HFF-Myc (cell line): ENCODE data around the gene PLEKHA6.

Experiments
- DNase-seq: peaks from one replicate; pipeline ENCODE4 v3.0.0-alpha.2; 2011; ENCODE audit warnings: low read depth; ENCODE audit errors: extremely low read depth
- H3K4me3 ChIP-seq: replicated peaks from 2 replicates; pipeline ENCODE4 v1.5.1; 2011; ENCODE audit warnings: low read depth, mild to moderate bottlenecking, control low read depth, low read length
- TF ChIP-seq, protein P1 (sequence below): IDR thresholded peaks from 2 replicates; pipeline ENCODE4 v1.5.1; 2012; ENCODE audit warnings: mild to moderate bottlenecking, low read depth, low read length, control low read depth; ENCODE audit errors: missing control alignments

The PLEKHA6 gene

DNA sequence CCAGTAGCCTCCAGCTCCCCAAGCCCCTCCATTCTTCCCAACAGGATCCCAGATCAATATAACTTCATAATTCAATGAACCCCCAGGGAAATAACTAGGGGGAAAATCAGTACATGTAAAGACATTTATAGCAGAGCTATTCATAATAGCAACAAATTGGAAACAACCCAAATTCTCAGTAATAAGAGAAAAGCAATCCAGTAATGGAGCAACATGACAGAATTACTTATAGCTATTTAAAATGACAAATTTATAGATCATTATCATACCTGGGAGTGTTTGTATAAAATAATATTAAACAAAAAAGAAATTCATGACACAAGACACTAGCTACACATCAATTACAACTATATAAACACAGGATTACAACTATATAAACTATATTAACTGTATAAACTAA lies 20.2 kb downstream of the PLEKHA6 start:
- TF ChIP-seq, protein P1, sequence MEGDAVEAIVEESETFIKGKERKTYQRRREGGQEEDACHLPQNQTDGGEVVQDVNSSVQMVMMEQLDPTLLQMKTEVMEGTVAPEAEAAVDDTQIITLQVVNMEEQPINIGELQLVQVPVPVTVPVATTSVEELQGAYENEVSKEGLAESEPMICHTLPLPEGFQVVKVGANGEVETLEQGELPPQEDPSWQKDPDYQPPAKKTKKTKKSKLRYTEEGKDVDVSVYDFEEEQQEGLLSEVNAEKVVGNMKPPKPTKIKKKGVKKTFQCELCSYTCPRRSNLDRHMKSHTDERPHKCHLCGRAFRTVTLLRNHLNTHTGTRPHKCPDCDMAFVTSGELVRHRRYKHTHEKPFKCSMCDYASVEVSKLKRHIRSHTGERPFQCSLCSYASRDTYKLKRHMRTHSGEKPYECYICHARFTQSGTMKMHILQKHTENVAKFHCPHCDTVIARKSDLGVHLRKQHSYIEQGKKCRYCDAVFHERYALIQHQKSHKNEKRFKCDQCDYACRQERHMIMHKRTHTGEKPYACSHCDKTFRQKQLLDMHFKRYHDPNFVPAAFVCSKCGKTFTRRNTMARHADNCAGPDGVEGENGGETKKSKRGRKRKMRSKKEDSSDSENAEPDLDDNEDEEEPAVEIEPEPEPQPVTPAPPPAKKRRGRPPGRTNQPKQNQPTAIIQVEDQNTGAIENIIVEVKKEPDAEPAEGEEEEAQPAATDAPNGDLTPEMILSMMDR = no peak
- H3K4me3 ChIP-seq = no peak overlapping the region
- DNase-seq = no peak

DNA sequence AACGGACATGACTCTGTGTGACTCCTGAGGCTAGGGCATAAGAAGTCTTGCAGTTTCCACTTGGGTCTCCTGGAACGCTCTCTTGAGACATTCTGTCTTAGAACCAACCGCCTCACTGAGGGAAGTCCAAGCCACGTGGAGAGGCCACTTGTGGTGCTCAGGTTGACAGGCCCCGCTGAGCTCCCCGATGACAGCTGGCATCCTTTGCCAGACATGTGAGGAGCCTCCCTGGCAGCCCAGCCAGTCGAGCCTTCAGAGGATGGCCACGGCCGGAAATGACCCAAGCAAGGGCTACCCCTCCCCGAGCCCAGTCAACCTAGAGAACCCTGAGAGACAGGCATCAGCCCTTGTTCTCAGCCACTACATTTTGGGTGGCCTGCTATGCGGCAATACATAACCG lies 20.7 kb downstream of the PLEKHA6 start:
- DNase-seq = no peak
- TF ChIP-seq, protein P1 = no peak
- no peak overlapping the region for H3K4me3 ChIP-seq

DNA sequence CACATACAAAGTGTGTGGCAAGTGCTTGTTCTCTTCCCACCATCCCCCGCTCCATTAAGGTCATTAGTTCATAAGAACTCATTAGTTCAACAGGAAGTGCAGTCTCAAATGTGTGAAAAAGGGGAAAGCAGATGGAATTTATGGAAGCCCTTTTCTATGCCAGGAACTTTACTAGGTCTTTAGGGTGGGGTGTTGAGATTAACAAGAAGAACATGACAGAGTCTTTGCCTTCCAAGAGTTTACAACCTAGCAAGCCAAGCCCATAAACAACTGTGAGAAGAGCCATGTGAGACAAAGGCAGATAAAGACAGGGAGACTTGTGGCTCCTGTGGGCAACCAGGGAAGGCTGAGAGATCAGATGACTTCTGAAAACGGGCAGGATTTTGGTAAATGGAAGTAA lies 21.4 kb downstream of the PLEKHA6 start:
- TF ChIP-seq, protein P1 = no peak
- H3K4me3 ChIP-seq = no peak overlapping the region
- no peak for DNase-seq

DNA sequence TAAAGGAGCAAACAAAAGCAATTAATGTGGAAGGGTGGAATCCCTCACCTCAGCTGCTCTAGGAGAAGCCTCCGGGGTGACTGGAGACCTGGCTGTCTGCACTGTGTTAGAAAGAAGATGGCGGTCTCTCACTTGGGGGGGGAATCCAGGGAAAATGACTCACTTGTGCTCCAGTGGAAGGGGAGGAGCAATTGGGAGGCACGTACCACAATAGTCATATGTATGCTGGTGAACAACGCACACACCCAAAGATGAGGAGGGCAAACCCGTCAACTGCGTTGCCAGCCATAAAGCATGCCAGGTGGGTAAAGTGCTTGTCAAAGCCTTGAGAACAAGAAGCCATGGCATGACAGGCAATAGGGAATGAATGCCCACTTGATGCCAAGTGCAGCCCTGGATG lies 22.1 kb downstream of the PLEKHA6 start:
- no peak overlapping the region for H3K4me3 ChIP-seq
- DNase-seq = no peak
- TF ChIP-seq, protein P1 = no peak

DNA sequence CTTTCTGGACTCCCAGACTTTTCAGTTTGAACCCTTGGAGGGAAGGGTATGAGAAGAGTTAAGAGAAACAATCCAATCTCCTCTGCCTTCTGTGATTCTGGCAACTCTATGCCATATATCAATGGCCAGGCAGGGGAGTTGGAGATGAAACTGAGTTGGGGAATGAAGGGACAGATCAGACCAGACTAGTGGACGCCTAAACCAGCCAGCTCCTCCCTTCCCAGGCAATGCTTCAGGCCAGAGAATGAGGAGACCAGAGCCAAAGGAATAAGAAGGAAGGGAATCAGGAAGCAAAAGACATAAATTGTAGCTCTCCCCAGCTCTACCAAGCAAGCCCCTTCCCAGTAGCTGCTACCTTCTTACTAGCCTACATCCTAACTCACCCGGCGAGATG lies 22.7 kb downstream of the PLEKHA6 start:
- TF ChIP-seq, protein P1 = no peak
- DNase-seq = no peak
- H3K4me3 ChIP-seq = no peak overlapping the region

DNA sequence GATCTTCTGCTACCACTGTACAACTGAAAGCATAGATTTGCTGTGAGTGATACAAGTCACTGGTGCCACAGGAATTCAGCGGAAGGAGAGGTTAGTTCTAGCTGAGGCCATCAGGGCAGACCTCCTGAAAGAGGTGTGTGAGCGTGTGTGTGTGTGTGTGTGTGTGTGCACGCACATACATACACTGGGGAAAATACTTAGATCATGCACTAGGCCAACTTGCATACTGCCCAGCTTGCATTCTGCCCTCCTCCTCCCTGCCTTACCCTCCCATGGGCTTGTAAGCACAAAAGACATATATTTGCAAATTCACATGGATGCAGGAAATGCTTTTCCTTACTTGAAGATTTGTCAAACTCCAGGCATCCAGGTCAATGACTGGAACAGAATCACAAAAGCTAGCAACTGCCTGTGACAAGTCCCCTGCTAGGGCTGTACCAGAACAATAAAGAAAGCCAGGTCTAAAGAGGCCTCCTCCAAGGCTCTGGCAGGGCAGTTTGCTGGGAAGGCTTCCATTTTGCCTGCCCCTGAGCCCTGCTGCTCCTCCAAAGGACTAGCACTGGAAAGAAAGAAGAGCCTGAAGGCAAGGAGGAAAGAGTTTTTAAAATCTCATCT lies 23.2 kb downstream of the PLEKHA6 start:
- no peak overlapping the region for H3K4me3 ChIP-seq
- no peak for DNase-seq
- TF ChIP-seq, protein P1 = no peak

DNA sequence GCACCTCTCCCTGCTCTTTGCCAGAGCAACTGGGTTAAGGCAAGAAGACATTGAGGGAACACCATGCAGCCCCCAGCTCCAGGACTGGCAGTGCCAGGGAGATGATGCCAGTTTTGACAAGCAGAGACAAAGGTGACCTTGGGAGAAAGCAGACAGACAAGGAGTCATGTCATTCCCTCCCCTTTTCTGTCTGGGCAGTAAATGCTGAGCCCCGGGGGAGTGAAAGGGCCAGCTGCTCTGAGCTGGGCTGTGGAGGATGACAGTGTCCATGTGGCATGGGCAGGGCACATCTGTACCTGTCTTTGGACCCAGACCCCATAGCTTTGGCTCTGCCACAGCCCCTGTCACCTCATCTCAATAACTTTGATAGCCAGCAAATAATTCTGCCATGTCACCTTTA lies 24.2 kb downstream of the PLEKHA6 start:
- no peak overlapping the region for H3K4me3 ChIP-seq
- no peak for DNase-seq
- TF ChIP-seq, protein P1 = no peak
